ENCODE data around the gene CAP1. TPM values are rescaled to one million over a fixed set of nuclear protein-coding genes. Genes with fewer than 3 reads are reported as not detected.

CAP1 gene
- total RNA-seq, 1 experiment from 2014 or later: 255 TPM

GRCh38 chr1:40027647-40028046 lies 12.9 kb upstream of the CAP1 start:
- Histone ChIP-seq H2BK20ac (ENCODE audit: low read depth, low read length, poor library complexity, severe bottlenecking) (no peak overlapping the region), H3K18ac (ENCODE audit: insufficient read length, low read depth, low read length) (no peak overlapping the region), H4K20me1 (ENCODE audit: control insufficient read depth, insufficient read depth, insufficient read length) (no peaks in the 10 kb centered on the region), H3K4me2 (ENCODE audit: insufficient read depth, insufficient read length, low read length) (no peak overlapping the region), H2BK5ac (ENCODE audit: insufficient read length, low read length) (no peak overlapping the region), H3K14ac (ENCODE audit: insufficient read depth, low read length) (no peak overlapping the region), H3K23me2 (ENCODE audit: insufficient read length, low read depth, low read length, poor library complexity, severe bottlenecking) (no peaks in the 10 kb centered on the region), H2BK12ac (ENCODE audit: insufficient read length, low read depth, low read length) (no peak overlapping the region), H2BK15ac (ENCODE audit: low read depth, low read length) (no peak overlapping the region), H3K4ac (ENCODE audit: low read depth, low read length) (no peak overlapping the region), H3T11ph (ENCODE audit: low read length) (no peak overlapping the region), H3K27me3 (ENCODE audit: insufficient read depth, low read length) (no peaks in the 10 kb centered on the region), H2BK120ac (ENCODE audit: low read depth, low read length, poor library complexity, severe bottlenecking) (no peak overlapping the region), H3K79me1 (ENCODE audit: insufficient read depth, low read depth, low read length, poor library complexity, severe bottlenecking) (no peaks in the 10 kb centered on the region), H4K8ac (replicated peaks; ENCODE audit: insufficient read length, low read depth, low read length) (no peak overlapping the region), H3K23ac (ENCODE audit: insufficient read length, low read depth, low read length) (no peak overlapping the region), H3K56ac (ENCODE audit: insufficient read length, low read depth, low read length) (no peak overlapping the region), H3K9ac (ENCODE audit: extremely low read depth, insufficient read length, low read length) (no peak overlapping the region), H3K4me1 (ENCODE audit: insufficient read depth, low read length) (no peaks in the 10 kb centered on the region), H4K5ac (ENCODE audit: insufficient read length, low read depth, low read length) (no peak overlapping the region), H3K79me2 (ENCODE audit: insufficient read depth, low read length) (no peaks in the 10 kb centered on the region), H3K27ac (ENCODE audit: insufficient read length, low read depth, low read length) (no peak overlapping the region), H4K91ac (ENCODE audit: insufficient read length, low read depth, low read length) (no peak overlapping the region), H2AK5ac (ENCODE audit: insufficient read length, low read length) (no peak overlapping the region), H3K9me3 (ENCODE audit: control insufficient read depth, low read depth, low read length) (no peaks in the 10 kb centered on the region), H2AFZ (ENCODE audit: low read length) (no peak overlapping the region)
- TF ChIP-seq CTCF (conservative IDR thresholded peaks at IDR 0.05): no peak
- Mint-ChIP-seq H3K27me3 (ENCODE audit: low read depth) (peaks cover 10% of the 10 kb centered on the region), H3K4me1 (peaks cover 2 to 3% of the 10 kb centered on the region in 2 experiments; a peak in 2 of 4 replicates), H3K4me3 (no peak overlapping the region), H3K36me3 (ENCODE audit: insufficient read depth in 1 of 3, low read depth in 3 of 3) (no peaks in the 10 kb centered on the region), H3K9me3 (peaks cover 4 to 14% of the 10 kb centered on the region in 2 experiments; a peak in 4 of 5 replicates), H3K27ac (no peak overlapping the region)
- DNase-seq: no peak
